ENCODE measurements around the gene TOGARAM2.

TOGARAM2 gene

DNA sequence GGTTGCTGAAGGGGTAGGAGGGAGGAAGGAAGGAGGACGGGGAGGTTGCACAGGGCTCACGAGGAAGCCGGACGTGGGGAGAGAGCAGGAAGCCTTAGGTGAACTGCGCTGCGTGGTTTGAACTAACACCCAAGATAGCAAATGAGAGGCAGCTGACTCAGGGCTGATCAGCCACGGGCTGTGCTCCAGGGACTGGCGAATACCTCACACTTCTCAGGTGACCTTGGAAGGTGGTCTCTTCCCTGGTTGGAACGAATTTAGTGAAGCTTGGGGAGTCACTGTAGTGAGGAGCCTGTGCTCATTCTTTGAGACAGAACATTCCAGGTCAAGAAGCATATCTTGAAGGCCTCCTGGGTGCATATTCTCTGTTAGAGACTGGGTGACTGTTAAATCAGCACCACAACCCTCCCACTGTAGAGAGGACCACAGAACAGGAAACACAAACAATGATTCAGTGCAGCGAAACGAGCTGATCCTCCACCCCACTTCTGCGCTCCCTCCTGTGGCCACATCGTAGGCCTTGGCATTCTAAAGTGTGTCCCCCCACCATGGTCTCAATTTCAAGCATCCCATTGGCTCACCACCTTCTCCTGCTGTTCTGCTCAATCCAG is 33.8 kb downstream of the TOGARAM2 start:
- TF ChIP-seq TEAD4 (IDR thresholded peaks at IDR 0.05) (no peak), EGR1 (IDR thresholded peaks at IDR 0.05) (no peak), EP300 (IDR thresholded peaks at IDR 0.05; ENCODE audit: borderline replicate concordance) (no peak), ZBTB7A (IDR thresholded peaks at IDR 0.05; ENCODE audit: low read depth) (no peak), TAF1 (IDR thresholded peaks at IDR 0.05; ENCODE audit: low read depth) (no peak), YY1 (IDR thresholded peaks at IDR 0.05; ENCODE audit: low read depth) (no peak), NFIC (IDR thresholded peaks at IDR 0.05) (no peak), RAD21 (IDR thresholded peaks at IDR 0.05; ENCODE audit: low read depth) (no peak), CEBPB (IDR thresholded peaks at IDR 0.05) (no peak), TCF12 (IDR thresholded peaks at IDR 0.05; ENCODE audit: low read depth) (no peak), CREB1 (IDR thresholded peaks at IDR 0.05; ENCODE audit: low read depth) (no peak), FOXM1 (IDR thresholded peaks at IDR 0.05; ENCODE audit: borderline replicate concordance, low read depth) (no peak)
- TF ChIP-seq, protein P1, sequence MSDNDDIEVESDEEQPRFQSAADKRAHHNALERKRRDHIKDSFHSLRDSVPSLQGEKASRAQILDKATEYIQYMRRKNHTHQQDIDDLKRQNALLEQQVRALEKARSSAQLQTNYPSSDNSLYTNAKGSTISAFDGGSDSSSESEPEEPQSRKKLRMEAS (IDR thresholded peaks at IDR 0.05): no peak
- TF ChIP-seq, protein P2, sequence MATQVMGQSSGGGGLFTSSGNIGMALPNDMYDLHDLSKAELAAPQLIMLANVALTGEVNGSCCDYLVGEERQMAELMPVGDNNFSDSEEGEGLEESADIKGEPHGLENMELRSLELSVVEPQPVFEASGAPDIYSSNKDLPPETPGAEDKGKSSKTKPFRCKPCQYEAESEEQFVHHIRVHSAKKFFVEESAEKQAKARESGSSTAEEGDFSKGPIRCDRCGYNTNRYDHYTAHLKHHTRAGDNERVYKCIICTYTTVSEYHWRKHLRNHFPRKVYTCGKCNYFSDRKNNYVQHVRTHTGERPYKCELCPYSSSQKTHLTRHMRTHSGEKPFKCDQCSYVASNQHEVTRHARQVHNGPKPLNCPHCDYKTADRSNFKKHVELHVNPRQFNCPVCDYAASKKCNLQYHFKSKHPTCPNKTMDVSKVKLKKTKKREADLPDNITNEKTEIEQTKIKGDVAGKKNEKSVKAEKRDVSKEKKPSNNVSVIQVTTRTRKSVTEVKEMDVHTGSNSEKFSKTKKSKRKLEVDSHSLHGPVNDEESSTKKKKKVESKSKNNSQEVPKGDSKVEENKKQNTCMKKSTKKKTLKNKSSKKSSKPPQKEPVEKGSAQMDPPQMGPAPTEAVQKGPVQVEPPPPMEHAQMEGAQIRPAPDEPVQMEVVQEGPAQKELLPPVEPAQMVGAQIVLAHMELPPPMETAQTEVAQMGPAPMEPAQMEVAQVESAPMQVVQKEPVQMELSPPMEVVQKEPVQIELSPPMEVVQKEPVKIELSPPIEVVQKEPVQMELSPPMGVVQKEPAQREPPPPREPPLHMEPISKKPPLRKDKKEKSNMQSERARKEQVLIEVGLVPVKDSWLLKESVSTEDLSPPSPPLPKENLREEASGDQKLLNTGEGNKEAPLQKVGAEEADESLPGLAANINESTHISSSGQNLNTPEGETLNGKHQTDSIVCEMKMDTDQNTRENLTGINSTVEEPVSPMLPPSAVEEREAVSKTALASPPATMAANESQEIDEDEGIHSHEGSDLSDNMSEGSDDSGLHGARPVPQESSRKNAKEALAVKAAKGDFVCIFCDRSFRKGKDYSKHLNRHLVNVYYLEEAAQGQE (IDR thresholded peaks at IDR 0.05; ENCODE audit: low read depth): no peak
- TF ChIP-seq, protein P3, sequence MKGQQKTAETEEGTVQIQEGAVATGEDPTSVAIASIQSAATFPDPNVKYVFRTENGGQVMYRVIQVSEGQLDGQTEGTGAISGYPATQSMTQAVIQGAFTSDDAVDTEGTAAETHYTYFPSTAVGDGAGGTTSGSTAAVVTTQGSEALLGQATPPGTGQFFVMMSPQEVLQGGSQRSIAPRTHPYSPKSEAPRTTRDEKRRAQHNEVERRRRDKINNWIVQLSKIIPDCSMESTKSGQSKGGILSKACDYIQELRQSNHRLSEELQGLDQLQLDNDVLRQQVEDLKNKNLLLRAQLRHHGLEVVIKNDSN (IDR thresholded peaks at IDR 0.05): no peak

DNA sequence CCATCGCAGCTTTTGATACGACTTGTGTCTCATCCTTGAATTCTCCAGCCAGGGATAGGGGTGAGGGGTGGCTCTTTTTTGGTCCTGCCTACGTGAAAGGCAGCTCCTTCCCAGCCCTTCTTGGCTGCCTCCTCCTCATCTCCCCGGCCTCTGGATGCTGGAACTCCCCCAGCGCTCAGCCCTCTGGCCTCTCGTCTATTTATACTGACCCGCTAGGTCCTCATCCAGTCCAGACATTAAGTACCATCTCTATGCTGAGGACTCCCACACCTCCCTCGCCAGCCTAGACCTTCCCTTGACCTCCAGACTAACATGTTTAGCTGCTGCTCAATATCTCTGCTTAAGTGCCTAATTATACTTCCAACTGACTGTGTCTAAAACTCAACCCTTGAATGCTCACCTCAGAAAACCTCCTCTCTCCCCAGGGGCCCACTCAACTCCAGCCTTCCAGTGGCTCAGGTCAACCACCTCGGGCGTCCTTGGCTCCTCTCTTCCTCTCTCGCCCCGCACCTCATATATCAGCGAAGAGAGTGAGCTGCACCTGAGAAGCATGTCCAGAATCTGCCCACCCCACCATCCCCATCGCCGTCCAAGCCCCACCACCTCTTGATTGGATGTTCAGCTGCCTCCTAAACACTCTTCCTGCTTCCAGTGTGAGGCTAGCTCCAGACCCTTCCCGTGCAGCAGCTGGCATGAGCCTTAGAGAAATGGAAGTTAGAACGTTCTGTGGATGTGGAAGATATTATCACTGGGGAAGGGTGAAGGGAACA is 34.8 kb downstream of the TOGARAM2 start:
- no peak for TF ChIP-seq EP300 (IDR thresholded peaks at IDR 0.05; ENCODE audit: borderline replicate concordance)

DNA sequence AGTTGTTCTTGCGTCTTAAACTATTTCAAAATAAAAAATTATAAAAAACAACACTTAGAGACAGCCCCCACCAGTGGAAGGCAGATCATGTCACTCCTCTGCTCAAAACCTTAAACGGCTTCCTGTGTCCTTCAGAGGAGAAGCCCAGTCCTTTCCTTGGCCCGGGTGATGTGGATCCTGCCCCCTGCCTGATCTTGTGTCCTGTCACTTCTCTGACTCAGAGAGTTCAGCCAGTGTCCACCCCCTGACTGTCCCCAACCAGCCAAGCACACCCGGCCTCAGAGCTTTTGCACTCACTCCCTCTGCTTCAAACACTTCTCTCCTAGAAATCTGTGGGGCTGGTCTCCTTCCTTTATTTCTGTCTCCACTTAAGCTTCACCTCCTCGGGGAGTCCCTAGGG is 35.4 kb downstream of the TOGARAM2 start:
- TF ChIP-seq, protein P3 (IDR thresholded peaks at IDR 0.05): no peak
- TF ChIP-seq, protein P2 (IDR thresholded peaks at IDR 0.05; ENCODE audit: low read depth): no peak
- no peak for TF ChIP-seq EP300 (IDR thresholded peaks at IDR 0.05; ENCODE audit: borderline replicate concordance)
- TF ChIP-seq FOXM1 (IDR thresholded peaks at IDR 0.05; ENCODE audit: borderline replicate concordance, low read depth): no peak
- TF ChIP-seq EGR1 (IDR thresholded peaks at IDR 0.05): no peak
- TF ChIP-seq ZBTB7A (IDR thresholded peaks at IDR 0.05; ENCODE audit: low read depth): no peak
- TF ChIP-seq TAF1 (IDR thresholded peaks at IDR 0.05; ENCODE audit: low read depth): no peak
- no peak for TF ChIP-seq NFIC (IDR thresholded peaks at IDR 0.05)
- TF ChIP-seq RAD21 (IDR thresholded peaks at IDR 0.05; ENCODE audit: low read depth): no peak

DNA sequence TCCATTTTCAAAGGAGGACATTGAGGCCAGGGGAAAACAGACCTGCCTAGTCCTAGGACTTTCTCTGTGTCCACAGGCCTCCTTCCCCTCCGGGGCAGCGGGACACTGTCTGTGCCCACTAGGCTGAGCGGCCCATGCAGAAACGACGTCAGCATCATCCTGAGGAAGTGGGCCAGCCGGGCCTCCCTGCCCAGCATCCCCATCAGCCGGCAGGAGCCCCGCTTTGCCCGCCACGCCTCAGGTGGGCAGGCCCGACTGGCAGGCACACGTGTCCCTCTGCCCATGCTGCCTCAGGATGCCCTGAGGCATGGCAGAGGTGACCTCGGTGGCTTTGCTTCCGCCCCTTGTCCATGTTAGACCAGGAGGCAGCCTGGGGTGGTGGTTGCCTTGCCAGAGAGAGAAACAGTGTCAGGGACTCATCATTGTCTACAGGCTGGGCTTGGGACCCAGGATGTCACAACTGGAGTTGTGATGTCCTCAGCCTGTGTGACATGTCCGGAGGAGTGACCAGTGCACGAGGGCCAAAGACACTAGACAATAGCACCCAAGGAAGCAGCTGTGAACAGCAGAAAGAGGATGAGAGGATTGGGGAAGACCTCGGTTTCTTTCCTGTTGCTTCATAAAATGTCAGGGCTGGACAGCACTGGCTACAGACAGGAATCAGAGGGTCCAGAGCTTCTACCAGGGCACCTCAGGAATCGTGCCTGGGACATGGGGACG is 36.8 kb downstream of the TOGARAM2 start:
- no peak for TF ChIP-seq CREB1 (IDR thresholded peaks at IDR 0.05; ENCODE audit: low read depth)
- TF ChIP-seq, protein P2 (IDR thresholded peaks at IDR 0.05; ENCODE audit: low read depth): no peak
- no peak for TF ChIP-seq TCF12 (IDR thresholded peaks at IDR 0.05; ENCODE audit: low read depth)
- TF ChIP-seq NFIC (IDR thresholded peaks at IDR 0.05): no peak
- TF ChIP-seq CEBPB (IDR thresholded peaks at IDR 0.05): no peak
- no peak for TF ChIP-seq RAD21 (IDR thresholded peaks at IDR 0.05; ENCODE audit: low read depth)
- TF ChIP-seq, protein P3 (IDR thresholded peaks at IDR 0.05): no peak
- no peak for TF ChIP-seq YY1 (IDR thresholded peaks at IDR 0.05; ENCODE audit: low read depth)
- no peak for TF ChIP-seq FOXM1 (IDR thresholded peaks at IDR 0.05; ENCODE audit: borderline replicate concordance, low read depth)
- TF ChIP-seq TEAD4 (IDR thresholded peaks at IDR 0.05): no peak
- TF ChIP-seq EP300 (IDR thresholded peaks at IDR 0.05; ENCODE audit: borderline replicate concordance): no peak
- no peak for TF ChIP-seq ZBTB7A (IDR thresholded peaks at IDR 0.05; ENCODE audit: low read depth)
- TF ChIP-seq, protein P1 (IDR thresholded peaks at IDR 0.05): no peak
- no peak for TF ChIP-seq EGR1 (IDR thresholded peaks at IDR 0.05)
- no peak for TF ChIP-seq TAF1 (IDR thresholded peaks at IDR 0.05; ENCODE audit: low read depth)
